ENCODE measurements around the gene MMP21. TPM values are rescaled to one million over a fixed set of nuclear protein-coding genes. Genes with fewer than 3 reads are reported as not detected.

MMP21 gene
- total RNA-seq, 1 donor from 2014 or later: 0.53 TPM

DNA sequence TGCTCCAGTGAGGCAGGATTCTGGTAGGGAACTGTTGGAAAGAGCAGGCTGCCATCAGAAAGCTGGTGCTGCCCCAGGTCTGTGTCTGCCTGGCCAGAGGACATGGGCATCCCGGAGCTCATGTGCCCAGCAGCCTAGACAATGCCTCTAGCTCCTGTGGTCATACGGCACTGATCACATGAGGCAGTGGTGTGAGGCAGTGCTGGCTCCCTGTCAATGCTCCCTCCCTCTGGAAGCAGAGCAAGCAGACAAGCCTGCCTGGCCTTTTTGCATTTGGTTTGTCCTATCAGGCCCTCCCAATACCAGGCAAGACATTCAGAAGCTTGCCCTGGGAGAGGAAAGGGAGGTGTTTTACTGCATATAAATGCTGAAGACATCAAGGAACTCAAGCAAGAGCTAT lies 19.5 kb upstream of the MMP21 start:
- DNase-seq (ENCODE audit: extremely low read depth, low read depth, low spot score): no peak

DNA sequence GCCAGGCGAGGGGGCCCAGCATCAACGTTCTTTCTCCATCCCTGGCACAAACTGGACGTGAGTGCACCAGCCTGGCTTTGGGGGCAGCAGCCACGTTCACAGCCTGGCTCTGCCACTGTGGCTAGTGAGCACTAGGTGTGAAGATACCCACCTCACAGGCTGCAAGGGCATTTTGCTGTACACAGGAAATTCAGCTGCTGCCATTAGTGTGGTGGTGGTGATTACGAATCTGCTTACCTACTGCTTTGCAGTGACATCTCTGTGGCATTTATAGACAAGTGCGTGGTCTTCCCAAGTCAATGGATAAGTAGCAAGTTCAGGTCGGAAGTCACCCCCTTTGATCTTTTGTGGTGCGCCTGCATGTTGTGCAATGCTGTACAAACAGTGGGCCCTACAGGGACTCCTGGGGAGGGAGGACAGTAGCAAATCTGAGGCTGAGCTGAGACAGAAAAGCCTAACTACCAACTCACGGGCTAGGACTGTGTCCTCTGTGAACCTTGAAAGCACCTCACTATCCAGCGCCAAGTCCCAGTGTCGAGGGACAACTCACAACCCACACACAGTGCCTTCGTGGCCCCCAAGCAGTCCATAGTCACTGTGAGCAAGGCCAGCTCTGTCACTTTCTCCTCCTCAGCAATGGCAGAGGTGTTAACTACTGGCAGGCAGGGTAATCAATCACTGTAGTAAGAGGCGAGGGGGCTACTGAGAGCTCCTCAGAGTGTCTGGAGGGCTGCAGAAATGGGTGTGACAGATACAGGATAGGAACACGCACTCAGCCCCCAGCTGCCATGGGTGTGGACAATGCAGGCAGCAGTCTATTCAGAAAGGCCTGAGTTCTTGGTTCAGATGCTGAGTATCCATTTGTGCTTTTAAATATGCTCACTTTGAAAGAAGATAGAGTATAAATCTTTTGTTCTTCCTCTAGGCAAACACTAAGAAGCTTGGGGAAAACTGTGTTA lies 17.0 kb upstream of the MMP21 start:
- DNase-seq (ENCODE audit: extremely low read depth, low read depth, low spot score): no peak

DNA sequence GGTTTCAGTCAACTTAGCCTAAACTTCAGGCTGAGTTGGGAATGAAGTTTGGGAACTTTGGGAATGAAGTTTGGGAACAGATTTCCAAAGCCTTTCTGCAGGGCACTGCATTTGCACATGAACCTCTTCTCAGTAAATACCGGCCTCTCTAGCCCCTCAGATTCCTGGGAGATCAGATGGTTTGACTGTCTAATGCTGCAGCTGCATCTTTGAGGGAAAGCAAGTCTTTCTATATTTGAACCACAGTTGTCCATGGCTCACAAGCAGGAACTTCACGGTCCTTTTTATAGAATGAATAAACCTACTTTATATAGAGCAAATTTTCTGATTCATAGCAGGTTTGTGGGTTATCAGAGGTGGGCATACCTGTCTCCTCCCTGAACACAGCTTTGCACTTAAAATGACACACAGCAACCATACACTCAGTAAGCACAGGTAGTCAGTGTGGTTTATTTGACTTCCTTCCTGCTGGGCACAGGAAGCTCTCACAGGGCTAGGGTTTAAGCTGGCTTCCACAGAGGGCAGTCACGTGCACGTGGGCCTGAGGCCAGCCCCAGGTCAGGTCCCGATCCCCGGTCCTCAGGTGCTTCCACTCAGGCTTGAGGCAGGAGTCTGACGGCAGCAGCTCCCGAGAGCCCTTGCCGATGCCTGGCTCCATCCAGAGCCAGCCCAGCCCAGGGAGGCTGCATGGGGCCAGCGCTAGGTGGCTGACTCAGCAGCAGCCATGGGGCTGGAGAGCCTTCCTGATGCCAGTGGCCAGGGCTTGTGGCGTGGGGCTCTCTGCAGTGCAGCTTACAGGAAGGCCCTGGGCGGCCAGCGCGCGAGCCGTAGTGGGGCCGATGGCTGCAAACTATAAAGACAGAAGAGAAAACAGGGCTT lies 12.8 kb upstream of the MMP21 start:
- DNase-seq (ENCODE audit: extremely low read depth, low read depth, low spot score): no peak

DNA sequence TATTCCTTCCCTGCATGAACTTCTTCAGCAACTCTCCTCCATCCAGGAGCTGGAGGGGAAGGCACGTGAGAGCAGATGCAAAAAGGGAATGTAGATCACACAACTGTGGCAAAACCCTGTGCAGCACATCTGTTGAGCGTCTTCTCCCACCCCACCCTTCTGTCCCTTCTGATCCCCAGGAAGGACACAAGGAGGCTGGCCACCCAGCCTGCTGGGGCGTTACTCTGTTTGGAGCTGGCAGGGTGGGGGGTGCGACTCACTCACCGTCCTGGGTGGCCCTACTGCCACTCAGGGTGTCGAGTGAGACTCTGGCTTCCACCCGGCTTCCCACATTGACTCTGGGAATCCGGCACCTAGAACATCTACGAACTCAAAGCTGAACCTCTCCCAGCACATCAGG lies 10.2 kb upstream of the MMP21 start:
- DNase-seq (ENCODE audit: extremely low read depth, low read depth, low spot score): no peak

DNA sequence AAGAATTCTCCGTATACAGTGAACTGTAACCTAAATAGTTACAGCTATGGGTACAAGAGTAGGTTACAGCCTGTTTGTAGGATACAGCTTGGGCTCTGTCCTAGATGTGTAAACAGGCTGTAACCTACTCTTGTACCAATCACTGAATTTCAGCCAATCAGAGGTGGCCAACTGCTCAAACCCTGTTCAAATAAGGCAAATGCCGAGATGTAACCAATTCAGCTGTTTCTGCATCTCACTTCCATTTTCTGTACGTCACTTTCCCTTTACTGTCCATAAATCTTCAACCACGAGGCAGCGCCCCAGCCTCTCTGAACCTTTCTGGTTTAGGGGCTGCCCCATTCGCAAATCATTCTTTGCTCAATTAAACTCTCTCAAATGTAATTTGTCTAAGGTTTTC lies 8.3 kb upstream of the MMP21 start:
- no peak for DNase-seq (ENCODE audit: extremely low read depth, low read depth, low spot score)

DNA sequence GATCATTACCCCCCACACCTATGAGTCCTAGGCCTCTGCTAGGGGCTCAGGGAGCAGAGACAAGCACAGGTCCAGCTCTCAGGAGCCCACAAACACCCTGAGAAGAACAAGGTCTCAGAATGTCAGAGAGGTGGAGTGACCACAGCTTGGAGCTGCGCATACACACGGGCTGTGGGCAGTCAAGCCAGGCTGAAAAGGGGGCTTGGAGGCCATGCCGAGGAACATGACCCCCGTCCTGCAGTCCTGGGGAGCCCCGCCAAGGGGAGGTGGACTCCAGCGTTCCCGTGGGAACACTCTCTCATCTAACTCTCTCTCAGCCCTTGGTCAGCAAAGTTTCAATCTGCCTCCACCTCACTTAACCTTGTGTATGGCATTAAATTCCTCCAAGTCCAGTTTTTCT lies 7.8 kb upstream of the MMP21 start:
- DNase-seq (ENCODE audit: extremely low read depth, low read depth, low spot score): no peak

DNA sequence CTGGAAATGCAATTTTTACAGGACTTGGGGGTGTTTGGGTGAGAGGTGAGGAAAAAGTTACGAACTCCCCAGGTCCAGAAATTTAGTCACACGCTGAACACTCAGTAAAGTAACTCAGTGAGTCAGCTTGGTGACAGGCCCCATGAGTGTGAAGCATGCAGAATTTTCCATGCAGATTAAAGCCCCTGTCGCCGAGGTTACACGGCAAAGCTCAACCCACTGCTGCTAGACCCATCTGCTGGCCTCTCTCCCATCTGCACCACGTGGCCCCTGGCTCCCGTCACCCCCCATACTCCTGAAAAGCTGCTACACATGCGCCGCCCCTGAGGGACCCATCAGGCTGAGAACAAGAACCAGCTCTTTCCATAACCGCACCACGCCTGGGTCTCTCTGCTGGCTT lies 7.0 kb upstream of the MMP21 start:
- no peak for DNase-seq (ENCODE audit: extremely low read depth, low read depth, low spot score)

DNA sequence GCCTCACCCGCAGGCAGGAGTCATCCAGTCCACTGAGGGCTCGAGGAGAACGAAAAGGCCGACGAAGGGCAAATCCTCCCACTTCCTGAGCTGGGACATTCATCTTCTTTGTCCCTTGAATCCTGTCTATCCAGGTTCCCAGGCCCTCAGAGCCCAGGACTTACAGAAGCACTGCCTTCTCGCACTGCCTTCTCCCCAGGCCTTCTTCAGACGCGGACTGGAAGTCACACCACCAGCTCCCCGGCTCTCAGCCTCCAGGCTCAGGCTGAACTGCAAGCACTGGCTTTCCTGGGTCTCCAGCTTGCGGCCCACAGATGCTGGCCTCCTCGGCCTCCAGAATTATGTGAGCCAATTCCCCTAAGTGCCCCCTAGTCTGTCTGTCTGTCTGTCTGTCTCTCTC lies 6.4 kb upstream of the MMP21 start:
- DNase-seq (ENCODE audit: extremely low read depth, low read depth, low spot score): no peak

DNA sequence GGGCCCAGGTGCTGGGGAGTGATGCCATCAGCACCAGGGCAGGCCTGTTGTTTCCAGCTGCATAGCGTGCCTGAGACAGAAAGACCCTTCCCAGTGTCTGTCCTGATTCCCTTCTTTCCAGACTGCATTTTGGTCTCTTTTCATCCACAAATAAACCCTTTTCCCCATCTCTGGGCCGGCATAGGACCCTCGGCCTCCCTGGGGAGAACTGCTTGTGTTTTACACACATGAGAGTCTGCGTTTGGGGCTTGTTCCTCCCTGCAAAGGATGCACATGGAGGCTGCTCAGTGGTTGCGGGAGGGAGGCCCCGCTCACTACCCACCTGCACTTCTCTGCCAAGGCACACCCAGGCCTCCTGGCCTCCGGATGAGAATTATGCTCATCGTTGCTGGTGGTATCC lies 5.8 kb upstream of the MMP21 start:
- DNase-seq (ENCODE audit: extremely low read depth, low read depth, low spot score): no peak

DNA sequence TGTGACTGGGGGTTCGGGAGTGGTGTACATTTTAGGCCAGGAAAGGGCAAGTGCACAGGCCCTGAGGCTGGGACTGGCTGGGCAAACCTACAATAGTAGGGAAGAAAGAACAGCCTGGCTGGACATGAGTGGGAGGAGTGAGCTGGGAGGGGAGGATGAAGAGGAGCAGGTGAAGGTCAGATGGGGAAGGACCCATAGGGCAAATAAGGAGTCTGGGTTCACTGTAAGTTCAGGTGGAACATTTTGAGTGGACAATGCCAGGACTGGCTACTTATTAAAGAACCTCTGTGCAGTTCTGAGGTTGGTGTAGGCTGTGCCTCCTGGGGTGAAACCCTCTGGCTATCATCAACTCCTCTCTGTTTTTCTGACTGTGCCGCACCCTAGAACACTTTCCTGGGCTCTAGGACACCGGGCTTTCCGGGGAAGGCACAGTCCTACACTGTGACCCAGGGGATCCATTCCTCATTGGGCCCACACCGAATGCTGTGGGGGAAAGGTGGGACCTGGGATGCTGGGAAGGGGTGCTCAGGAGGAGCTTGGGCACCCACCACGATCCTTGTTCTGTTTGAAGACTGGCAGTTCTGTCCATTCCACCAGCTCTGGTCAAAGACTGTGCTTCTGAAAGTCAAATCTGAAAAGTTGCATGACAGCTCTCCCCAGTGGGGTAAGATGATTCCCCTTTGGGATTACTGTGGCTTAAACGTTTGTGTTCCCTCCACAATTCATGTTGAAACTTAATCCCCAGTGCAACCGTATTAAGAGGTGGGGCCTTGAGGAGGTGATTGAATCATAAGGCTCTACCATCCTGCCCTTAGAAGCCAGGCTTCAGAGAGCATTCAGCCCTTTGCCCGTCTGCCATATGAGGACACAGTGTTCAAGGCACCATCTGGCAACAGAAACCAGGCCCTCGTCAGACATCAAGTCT lies 4.0 kb upstream of the MMP21 start:
- DNase-seq (ENCODE audit: extremely low read depth, low read depth, low spot score): no peak

DNA sequence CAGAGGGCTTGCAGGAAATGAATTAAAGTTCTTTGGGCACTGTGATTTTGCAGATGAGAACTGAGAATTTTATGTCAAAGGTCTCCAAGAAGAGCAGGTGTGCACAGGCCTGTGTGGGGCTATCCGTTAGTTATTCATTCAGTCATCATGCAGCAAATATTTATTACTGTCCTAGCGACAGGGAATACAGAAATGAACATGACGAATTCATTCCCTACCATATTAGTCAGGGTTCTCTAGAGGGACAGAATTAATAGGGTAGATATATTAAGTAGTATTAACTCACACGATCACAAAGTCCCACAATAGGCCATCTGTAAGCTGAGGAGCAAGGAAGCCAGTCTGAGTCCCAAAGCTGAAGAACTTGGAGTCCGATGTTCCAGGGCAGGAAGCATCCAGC lies 2.9 kb upstream of the MMP21 start:
- DNase-seq (ENCODE audit: extremely low read depth, low read depth, low spot score): no peak

DNA sequence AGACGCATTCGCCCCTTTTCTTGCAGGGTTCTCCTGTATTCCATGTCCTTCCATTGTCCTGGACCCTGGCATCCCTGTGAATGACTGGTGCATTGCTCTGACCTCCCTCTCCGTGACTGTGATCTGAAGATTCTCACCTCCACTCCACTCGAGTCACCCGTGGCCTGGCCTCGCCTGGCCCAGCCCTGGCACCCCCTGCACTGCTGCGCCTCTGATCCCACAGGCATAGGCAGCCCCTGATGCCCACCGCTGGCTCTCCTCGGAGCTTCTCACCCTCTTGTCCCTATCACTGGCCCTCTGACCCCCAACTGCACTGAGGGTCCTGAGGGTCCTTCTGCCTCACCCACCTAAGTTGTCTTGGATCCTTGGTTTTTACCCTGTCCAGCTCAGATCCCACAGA lies 2.2 kb upstream of the MMP21 start:
- DNase-seq (ENCODE audit: extremely low read depth, low read depth, low spot score): no peak

DNA sequence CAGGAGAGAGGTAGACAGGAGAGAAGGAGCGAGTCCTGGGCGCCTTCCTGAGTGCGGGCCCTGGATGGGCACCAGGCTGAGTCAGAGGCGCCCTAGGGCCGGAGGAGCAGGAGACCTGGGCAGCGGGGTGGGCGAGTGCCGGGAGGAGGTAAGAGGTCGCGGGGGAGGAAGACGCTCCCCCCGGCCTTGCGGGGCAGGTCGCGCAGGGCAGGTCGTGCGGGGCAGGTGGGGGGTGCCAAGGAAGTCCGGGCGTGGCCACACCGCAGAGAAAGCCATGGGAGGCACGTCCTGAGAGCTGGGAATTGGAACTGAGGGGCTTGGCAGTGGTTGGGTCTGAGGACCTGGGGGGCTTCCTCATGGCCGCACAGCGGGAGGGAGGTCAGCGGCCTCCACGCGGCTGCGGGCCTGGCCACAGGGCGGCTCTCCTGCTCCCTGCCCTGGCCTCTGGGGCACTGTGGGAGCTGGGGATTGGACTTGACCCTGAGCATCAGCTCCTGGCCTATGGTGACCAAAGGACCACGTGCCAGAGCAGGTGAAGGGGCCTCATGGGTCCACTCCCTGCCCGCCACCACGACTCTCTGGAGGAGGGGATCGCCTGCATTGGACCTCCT lies 935 bp downstream of the MMP21 start:
- no peak for DNase-seq (ENCODE audit: extremely low read depth, low read depth, low spot score)

DNA sequence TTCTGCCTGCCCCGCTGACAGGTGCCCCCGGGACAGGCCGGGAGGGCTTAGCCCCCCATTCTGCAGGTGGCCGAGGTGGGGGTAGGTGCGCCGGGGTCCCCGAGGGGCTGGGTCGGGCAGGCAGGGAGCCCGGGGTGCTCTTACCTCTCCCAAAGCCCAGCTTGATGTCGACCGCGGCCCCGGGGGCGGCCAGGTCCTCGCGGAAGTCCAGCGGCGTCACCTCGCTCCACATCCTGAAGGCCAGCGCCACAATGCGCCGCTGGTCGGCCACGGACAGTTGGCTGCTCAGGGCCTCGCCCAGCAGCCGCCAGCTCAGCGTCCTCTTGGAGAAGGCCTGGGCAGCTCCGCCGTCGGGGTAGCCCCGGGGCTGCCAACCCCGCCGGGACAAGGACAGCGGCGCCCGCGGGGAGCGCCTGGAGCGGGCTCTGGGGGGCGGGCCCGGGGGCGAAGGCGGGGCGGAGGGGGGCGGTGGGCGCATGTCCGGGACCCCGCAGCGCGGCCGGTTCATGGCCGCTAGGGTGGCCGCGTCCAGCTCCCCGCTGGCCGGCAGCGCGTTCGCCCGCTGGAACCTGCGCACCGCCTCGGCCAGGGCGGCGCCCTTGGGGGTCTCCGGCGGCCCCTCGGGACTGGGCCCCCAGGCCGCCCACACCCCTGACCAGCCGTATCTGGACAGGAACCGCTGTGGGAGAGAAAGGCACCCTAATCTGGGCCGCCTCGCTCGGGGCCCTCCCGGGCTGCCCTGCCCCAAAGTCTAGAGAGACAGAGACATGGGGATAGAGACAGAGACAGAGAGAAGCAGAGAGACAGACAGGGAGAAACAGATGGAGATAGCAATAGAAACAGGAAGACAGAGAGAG lies 1.7 kb downstream of the MMP21 start:
- DNase-seq (ENCODE audit: extremely low read depth, low read depth, low spot score): no peak

DNA sequence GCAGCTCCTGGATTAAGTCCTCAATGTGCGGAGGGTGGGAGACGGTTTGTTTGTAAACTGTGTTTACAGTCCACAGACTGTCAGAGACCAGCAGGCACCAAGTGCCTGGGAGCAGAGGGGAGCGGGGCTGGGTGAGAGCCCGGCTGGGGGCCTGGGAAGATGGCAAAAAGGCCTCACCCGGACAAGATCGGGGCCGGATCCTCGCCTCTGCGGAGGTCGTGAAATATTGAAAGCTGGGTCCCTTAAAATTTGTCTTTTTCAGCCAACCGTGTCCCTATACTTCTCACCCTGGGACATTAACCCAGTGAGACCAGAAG lies 2.8 kb downstream of the MMP21 start:
- no peak for DNase-seq (ENCODE audit: extremely low read depth, low read depth, low spot score)

DNA sequence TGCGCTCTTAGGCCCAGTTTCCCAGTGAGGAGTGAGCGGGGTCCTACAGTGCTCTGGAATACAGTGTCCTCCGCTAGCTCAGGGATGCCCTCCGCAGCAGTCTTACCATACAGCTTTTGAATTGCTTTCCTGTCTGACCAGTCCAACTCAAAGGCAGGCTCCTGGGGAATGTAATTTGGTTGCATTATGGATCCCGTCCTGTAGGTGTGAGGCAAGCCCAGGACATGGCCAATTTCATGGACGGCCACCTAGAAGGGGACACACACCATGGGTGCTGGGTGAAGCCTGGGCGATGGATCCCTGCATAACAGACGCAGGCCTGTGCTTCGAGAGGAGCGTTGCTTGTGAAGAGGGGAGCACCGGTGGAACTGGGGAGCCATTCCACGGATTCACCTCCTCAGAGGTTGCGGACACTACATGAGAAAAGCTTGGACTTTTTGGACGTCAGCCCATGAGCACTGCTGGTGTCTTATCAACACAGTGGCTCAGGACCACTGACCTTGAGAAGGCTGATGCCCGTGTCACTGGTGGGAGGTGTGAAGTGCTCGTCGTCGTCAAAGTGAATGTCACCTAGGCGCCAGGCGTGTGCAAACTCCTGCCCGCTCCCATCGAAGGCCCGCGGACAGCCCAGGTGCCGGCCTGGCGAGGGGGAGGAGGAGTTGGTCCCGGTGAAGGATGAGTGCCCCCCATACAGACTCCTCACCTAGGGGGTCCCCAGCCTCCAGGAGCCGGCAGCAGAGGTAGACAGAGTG lies 3.3 kb downstream of the MMP21 start:
- no peak for DNase-seq (ENCODE audit: extremely low read depth, low read depth, low spot score)

DNA sequence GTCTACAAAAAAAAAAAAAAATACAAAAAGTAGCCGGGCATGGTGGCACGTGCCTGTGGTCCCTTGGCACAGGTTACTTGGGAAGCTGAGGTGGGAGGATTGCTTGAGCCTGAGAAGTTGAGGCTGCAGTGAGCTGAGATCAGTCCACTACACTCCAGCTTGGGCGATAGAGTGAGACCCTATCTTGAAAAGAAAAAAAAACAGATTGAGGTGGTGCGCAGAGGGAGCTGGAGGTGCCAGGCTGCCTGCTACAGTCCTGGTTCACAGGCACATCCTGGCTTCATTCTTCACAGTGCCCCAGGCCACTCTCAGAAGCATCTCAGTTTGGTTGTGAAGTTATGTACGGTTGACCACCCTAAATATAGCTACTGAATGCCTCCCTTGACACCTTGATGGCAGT lies 4.8 kb downstream of the MMP21 start:
- no peak for DNase-seq (ENCODE audit: extremely low read depth, low read depth, low spot score)

DNA sequence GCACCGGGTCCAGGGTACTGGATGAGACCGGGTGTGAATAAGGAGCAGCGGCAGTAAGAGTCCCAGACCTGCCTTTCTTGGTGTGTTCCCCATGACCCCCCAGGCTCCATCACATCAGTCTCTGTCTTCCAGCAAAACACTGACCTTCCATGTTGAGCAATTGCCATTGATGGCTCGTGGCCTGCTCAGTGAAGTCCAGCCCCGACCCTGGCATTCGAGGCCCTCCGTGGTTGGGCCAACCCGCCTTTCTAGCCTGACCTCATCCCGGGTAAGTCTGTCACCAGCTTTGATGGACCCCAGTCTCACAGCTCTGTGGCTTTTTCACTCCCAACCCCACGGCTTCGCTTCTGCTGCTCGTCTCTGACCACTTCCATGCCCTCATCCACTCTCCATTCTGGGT lies 6.4 kb downstream of the MMP21 start:
- DNase-seq (ENCODE audit: extremely low read depth, low read depth, low spot score): no peak
